ENCODE results near the gene SEMA3C.

The SEMA3C gene

DNA sequence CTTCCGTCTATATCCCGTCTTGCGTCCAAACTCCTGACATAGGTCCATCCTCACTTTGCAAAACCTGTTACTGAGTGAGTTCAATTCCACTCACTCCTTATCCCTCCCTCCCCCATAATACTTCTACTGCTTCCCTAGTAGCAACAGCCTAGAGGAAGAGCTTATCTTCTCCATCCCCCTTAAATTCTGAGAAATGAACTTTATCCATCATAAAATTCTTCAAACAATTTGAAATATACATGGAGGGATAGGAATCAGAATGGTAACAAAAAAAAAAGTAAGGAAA lies 27.6 kb downstream of the SEMA3C start:
- in situ Hi-C loops (cut with MboI; ENCODE audit: low sequenced_read_pairs, unreplicated experiment), result no loop called here
- no peak for TF ChIP-seq CTCF (IDR thresholded peaks at IDR 0.05; ENCODE audit: borderline replicate concordance, control extremely low read depth, extremely low read depth, insufficient read depth, missing control alignments)
- no peak for DNase-seq (ENCODE audit: low spot score)

DNA sequence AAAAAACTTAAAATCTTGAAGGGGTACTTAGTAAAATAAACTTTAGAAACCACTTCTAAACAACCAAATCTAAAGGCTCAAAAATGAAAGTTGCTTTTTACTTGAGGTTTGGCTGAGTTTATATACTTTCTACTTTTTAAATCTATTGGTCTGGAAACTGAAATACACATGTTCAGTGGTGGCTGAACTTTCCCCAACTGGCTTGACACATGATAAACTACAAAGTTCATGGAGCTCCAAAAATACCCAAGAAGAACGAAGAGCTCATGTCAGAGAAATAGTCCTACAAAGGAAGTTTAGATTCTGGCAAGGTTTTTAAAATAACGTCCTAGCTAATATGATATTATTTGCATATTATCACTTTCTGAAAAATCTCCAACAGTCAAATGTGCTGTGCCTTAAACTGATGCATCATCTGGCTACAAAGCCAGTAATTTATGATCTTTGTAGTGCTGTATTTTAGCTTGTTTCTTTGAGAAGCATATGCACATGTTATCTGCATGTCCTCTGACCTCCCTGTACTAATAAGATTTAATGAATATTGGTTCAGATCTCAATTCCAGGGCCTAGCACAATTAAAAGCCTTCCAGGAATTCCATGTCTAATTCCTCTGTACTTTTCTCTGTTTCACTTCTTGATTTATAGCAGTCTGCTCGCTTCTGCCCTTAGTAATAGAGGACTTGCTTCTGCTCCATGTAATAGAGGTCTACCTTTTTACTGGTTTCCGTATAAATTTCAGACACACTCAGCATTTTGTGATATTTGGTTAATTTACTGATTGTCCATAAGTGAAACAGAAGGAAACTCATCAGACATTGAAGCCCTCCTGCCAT lies 28.2 kb downstream of the SEMA3C start:
- DNase-seq (ENCODE audit: low spot score), result no peak
- in situ Hi-C loops (cut with MboI; ENCODE audit: low sequenced_read_pairs, unreplicated experiment), result no loop called here
- TF ChIP-seq CTCF (IDR thresholded peaks at IDR 0.05; ENCODE audit: borderline replicate concordance, control extremely low read depth, extremely low read depth, insufficient read depth, missing control alignments), result no peak

DNA sequence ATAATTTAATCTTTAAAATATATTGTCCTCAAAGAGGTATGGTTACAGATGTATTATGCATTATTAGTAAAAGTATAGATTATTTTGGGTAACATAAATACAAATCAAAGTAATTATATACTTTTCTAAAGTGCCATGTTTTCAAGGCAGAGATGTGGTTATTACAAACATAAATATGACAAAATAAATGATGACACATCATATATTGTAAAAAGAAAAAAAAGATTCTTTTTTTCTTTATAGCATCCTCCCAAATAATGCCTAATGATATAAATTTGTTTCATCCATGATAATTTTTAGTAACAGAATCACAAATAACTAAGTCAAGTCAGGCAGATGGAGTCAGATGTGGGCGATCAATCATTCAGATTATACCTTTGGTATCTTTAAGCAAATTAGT lies 29.3 kb downstream of the SEMA3C start:
- TF ChIP-seq CTCF (IDR thresholded peaks at IDR 0.05; ENCODE audit: borderline replicate concordance, control extremely low read depth, extremely low read depth, insufficient read depth, missing control alignments), result no peak
- no peak for DNase-seq (ENCODE audit: low spot score)
- in situ Hi-C loops (cut with MboI; ENCODE audit: low sequenced_read_pairs, unreplicated experiment), result no loop called here

DNA sequence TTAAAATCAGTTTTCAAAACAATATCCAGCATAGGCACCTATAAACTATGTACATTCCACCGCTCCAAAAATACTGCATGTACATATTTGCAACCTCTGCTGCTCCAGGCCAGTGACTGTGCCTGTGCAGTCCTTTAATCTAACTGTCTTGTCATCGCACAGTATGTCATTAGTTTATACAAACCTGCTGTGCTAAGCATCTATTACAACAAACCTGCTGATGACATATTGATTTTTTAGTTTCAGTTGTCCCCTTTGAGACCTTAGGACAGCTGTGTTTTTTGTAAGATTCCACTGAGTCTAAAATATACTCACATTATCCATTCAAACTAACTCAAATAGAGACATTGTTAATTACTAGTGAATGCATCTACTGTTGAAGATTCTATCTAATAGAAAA lies 33.1 kb downstream of the SEMA3C start:
- TF ChIP-seq CTCF (IDR thresholded peaks at IDR 0.05; ENCODE audit: borderline replicate concordance, control extremely low read depth, extremely low read depth, insufficient read depth, missing control alignments), result no peak
- DNase-seq (ENCODE audit: low spot score), result no peak
- in situ Hi-C loops (cut with MboI; ENCODE audit: low sequenced_read_pairs, unreplicated experiment), result no loop called here

DNA sequence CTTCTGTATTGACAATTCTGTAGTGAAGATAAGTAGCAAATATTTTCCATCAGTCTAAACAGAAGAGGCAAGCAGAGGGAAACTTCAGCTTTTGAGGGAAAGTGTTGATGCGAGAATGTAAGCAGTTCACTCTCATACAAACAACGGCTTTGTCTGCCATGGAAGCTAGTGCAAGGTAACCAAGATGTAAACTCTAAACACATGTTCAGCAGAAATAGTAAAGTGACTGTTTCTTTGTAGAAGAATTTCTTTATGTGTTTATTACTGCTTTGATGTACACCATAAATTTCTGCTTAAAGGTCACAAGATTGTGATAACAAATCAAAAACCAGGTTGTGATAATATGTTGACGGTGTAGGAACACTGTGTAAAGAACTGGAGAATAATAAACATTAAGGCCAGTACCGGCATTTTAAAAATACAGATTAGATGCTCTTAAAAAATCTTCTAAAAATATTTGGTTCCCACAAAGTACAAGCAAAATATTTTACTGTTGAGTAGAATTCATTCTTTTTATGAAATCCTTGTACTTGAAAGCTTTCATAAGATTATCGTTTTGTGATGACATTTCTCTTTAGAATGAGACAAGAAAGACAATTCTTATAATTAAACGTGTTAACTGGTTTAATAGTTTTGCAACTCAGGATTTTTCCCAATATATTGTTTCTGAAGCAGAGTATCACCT lies 34.2 kb downstream of the SEMA3C start:
- in situ Hi-C loops (cut with MboI; ENCODE audit: low sequenced_read_pairs, unreplicated experiment), result no loop called here
- DNase-seq (ENCODE audit: low spot score), result no peak
- no peak for TF ChIP-seq CTCF (IDR thresholded peaks at IDR 0.05; ENCODE audit: borderline replicate concordance, control extremely low read depth, extremely low read depth, insufficient read depth, missing control alignments)

- DNase-seq (ENCODE audit: low spot score), result no peak
- in situ Hi-C loops (cut with MboI; ENCODE audit: low sequenced_read_pairs, unreplicated experiment), result no loop called here
- no peak for TF ChIP-seq CTCF (IDR thresholded peaks at IDR 0.05; ENCODE audit: borderline replicate concordance, control extremely low read depth, extremely low read depth, insufficient read depth, missing control alignments)
These were observed 35.5 kb downstream of the SEMA3C start for GRCh38 chr7:80883154-80884025.

Measured in GM13976 (cell line).